HG02852 (cell line): ENCODE measurements around the gene AFF3.
"Not testable (repeated sequence)": the region's sequence is repeated elsewhere in the genome, so short reads cannot be mapped to it uniquely, and the experiment has no call there.

ENCODE experiments used
- ATAC-seq: cut with Tn5 transposase; IDR thresholded peaks from one replicate; pipeline ENCODE4 v1.9.1; 2021; ENCODE audit warnings: mild to moderate bottlenecking, moderate library complexity; ENCODE audit not compliant: unreplicated experiment

Gene AFF3

DNA sequence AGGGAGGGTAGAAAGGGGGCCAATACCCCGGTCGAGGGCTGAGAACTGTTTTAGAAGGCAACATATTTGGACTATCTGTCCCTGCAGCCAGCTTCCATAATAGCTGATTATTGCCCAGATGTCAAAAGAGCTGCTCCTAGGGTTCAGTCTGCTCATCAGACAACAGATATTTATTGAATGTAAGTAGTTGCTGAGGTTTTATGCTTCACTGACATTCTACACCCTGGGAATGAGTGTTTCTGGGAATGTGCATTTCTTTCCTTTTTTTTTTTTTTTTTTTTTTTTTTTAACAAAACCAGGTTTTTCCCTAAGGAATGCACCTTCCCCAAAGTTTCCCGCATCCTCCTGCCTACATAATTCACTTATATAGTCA is 33.8 kb downstream of the AFF3 start:
- ATAC-seq = not testable (repeated sequence)

DNA sequence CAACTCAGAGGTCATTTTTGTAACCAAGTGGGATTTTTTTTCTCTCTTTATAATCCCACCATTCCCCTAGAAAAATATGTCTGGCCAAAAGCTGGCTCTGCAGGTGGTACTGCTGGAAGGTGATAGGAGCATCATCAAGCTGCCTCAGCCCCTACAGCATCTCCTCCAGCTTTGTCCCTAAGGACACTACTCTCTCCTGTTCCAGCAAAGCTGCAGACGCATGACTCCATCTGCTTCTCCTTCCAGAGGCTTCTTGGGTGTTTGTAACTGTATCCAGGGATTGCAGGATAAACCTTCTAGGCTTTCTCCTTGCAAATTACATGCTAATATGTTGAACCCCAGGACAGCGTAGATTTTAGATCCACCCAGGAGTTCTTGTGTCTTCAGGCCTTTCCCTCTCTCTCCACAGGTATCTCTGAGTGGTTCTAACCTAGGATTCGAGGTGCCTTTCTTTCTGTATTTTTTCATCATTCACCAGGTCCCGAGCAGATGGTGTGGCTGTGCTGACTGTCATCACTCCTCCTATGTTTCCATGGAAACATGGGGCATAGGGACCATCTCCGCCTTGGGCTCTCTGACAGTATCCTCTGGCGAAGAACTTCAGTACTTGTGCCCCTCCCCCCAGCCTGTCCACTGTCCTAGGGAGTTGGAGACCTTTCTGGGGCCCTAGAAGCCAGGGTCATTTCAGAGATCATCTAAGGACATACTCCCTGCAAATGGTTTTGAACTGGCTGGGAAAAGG is 34.3 kb downstream of the AFF3 start:
- no peak for ATAC-seq

DNA sequence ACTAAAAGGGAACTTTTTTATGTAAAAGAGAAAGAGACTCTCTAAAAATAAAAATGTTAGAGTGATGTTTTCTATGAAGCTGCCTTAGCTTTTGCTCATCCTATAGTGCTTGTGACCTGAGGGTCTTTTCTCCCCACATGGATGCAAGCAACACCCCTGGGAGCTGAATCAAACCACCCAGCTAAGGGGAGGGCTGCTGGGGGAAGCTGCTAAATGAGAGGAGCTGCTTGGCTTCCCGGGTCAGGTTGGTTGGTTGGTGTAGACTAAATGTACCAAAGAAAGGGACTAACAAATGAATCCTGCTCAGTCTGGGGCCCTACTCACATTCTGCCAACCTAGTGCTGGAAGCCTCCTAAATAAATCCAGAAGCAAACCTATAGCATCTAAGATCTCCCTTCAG is 35.0 kb downstream of the AFF3 start:
- no peak for ATAC-seq

- ATAC-seq = no peak
Measured at GRCh38 chr2:100106460-100106859, 35.9 kb downstream of the AFF3 start.

- ATAC-seq = no peak
Measured at GRCh38 chr2:100105678-100106054, 36.7 kb downstream of the AFF3 start.

DNA sequence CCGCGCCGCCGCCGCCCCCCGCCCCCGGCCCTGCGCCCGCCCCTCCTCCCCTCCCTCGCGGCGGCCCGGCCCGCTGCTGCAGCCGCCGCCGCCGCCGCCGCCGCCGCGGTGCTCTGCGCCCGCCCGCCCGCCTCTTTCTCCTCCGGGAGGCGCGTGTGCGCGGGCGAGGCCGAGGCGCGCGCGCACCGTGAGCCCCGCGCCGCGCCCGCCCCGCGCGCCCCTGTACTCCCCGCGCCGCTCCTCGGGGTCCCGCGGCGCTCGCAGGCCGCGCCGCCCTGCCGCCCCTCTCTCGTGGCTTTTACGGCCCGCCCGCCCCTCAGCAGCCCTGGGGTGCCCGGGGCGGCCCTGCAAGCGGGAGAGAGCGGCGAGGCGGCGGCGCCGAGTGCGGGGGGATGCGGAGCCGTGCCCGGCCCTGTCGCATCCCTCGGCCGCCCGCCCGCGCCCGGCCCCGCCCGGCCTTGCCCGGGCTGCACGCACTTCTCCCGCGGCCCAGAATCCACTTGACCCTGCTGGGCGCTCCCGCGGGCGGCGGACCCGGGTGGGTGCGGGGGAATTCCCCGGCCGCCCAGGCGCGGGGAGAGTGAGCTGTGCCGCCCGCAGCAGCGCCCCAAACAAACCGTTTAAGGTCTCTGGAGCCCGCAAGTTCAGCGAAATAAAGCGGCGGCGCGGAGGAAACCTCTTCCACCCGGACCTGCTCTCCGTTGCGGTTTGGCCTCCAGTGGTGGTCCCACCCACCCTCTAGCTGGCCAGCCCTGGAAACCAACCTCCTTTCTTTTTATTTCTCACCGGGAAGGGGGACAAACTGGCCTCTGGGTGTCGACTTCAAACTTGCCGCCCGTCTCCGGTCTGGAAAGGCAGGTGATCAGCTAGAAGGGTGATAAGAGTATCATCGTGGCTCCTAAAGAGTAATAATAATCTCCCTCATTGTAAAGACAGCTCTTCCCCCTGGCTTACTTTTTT is 37.4 kb downstream of the AFF3 start:
- no peak for ATAC-seq

GRCh38 chr2:100104265-100104664 is 38.1 kb downstream of the AFF3 start:
- ATAC-seq = not testable (repeated sequence)

- not testable (repeated sequence) for ATAC-seq
Measured at GRCh38 chr2:100103527-100104252, 38.7 kb downstream of the AFF3 start.

DNA sequence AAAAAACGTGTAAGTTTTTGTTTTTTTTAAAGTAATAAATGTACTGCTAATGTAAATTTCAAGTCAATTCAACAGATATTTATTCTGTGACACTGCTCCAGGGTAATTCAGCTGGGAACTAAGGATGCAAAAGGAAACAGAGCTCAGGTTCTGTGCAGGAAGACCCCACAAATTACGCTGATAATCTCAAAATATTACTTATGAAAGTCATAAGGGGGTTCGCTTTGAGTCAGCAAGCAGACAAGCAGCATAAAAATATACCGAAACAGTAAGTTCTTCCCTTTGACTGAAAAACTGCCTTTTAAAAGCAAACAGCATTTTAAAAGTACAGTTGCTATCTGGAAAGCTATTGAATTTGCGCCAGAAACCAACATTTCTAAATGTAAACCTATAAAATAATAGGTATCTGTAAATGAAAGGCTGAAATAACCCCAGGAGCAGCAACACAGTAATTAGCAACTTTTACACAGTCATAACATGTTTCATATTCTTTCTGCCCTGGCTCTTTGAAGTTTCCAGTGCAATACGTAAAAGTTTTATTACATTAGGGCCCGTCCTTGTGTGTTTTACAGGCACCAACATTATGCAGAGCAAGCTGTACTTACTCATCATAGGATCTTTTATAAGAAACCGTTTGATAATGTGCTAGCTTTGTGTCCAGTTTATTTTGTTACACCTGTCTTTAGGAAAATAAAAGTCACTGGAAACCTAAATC is 39.8 kb downstream of the AFF3 start:
- ATAC-seq = not testable (repeated sequence)

- ATAC-seq = not testable (repeated sequence)
Measured at GRCh38 chr2:100098855-100099254, 43.5 kb downstream of the AFF3 start.

- ATAC-seq = not testable (repeated sequence)
Measured at GRCh38 chr2:100097611-100098294, 44.6 kb downstream of the AFF3 start.

- ATAC-seq = not testable (repeated sequence)
Measured at GRCh38 chr2:100095845-100096244, 46.5 kb downstream of the AFF3 start.

DNA sequence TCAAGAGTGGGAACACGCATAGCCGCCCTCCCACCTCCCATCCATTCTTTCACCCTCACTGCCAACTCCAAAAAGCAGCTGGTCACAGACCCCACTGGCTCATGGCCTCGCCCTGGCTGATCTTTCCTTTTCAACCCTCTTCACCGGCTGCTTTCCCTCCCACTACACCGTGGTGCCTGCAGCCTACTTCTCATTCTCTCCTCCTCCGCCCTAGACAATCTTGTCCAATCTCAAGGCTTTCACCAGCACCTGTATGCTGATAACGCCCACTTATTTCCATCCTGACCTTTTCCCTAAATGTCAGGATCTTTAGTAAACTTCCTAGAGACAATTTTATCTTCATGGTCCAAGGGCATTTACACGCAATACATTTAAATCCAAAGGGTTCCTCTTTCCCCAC is 50.6 kb downstream of the AFF3 start:
- not testable (repeated sequence) for ATAC-seq

DNA sequence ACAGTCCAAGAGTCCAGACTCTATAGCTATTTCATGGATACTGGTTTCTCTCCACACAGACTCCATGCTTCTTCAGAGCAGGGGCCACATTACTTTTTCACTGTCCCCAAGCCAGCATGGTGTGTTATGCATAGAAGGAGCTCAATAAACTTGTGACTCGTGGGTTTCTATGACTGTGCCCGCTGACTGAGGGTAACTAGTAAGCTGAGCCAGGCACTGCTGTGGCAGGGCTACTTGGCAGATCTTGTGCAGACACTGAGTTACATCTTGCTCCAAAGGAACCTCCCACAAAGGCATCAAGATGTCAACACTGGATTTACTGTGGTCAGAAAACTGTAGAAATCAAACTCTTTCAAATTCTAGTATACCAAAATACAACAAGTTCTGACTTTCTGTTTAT is 56.6 kb downstream of the AFF3 start:
- not testable (repeated sequence) for ATAC-seq

DNA sequence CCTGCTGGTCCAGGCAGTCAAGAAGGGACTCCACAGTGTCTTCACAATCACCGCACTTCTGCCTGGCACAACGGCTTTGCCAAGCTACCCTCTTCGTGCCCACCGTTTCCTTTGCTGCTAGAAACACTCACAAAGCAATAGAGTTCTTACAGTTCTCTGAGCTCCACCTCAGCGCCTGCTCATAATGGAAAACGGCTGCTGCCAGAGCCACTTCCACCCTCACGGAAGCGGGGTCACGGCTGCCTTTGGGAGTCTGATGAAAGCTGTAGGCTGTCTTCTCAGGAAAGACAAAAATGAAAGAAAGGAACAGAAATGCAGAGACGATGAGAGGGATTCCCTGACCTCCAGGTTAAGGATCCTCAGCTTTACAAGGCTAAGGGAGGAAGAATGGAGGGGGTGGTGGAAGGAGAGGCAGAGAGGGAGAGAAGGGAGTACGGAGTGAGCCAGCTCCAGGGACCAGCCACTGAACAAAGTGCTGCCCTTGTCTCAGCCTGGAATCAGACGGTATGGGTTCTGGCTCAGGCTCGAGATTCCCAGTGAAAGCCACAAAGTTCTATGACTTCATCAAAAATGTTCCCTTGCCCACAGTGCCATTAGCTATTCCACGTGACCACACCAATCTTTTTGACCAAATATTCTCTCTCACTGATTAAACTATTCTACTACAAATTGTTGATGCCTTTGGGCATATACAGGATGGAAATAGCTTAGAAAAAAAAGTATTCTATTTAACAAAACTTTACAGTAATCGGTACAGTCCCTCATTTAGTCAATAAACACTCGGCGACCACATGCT is 58.8 kb downstream of the AFF3 start:
- not testable (repeated sequence) for ATAC-seq

- not testable (repeated sequence) for ATAC-seq
Measured at GRCh38 chr2:100082302-100082978, 60.0 kb downstream of the AFF3 start.

DNA sequence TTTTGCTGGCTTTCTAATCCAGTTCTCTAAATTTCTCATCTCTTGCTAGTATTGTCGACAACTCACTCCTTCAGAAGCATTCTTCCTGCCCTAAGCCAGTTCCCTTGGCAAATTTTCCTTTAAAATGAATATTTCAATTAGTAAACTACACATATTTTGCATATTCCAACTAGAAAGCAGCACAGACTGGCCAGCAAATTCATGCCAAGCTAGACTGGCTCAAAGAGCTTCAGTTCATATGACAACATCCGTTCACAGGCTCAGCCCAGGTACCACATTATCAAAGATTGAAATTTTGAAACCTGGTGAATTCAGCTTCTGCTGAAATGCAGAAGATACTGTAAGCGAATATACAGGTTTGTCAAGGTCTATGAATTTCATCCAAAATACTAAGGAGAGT is 64.5 kb downstream of the AFF3 start:
- no peak for ATAC-seq

GRCh38 chr2:100077456-100077855 is 64.9 kb downstream of the AFF3 start:
- ATAC-seq = no peak

GRCh38 chr2:100075532-100075931 is 66.9 kb downstream of the AFF3 start:
- ATAC-seq = no peak
